Measurements from ENCODE around the gene PRPF6. TPM values are rescaled to one million over a fixed set of nuclear protein-coding genes. Genes with fewer than 3 reads are reported as not detected.

The PRPF6 gene
- total and polyA plus RNA-seq, 2 of the 13 experiments (the other 11 are each of a cell fraction or from before 2014, with no cell fraction given), result 63.7 to 101 TPM

DNA sequence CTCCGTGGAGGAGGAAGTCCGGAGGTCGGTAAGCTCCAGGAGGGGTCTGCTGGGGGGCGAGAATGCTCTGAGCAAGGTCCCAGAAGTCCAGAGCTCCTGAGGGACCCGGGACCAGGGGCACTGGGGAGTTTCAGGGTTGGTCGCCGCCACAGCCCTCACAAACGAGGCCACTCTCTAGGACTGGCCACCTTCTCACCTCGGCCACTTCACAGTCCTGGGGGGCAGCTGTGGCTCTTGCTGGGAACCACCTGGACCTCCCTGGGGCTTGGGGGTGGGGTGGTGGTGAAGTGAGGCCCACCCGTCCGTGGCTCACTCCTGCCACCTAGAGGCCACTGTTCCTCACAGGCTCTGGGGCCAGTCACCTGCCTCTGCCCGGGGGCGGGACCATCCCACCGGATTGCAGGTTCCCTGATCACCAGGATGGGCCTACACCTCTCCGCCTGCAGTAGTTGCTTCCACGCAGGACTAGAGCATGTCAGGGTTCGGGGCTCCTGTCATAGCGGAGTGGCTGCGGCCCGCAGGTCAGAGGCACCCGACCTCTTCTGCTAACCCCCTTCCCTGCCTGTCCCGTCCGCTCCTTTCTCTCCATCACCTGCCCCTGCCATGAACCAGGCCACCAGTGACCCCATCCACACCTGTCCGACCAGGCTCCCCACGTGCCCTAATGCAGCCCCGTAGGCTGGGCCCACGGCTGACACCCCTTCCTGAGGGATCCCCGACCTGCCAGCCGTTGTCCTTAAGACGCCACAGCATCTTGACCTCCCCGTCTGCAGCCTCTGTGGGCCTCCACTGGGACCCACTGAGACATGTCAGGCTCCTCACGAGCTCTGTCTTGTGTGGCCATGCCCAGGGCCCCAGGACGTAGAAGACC lies 76.9 kb downstream of the PRPF6 start (continued):
- TF ChIP-seq, protein P1, sequence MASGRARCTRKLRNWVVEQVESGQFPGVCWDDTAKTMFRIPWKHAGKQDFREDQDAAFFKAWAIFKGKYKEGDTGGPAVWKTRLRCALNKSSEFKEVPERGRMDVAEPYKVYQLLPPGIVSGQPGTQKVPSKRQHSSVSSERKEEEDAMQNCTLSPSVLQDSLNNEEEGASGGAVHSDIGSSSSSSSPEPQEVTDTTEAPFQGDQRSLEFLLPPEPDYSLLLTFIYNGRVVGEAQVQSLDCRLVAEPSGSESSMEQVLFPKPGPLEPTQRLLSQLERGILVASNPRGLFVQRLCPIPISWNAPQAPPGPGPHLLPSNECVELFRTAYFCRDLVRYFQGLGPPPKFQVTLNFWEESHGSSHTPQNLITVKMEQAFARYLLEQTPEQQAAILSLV (CRISPR knock-in tag; IDR thresholded peaks at IDR 0.05; ENCODE audit: borderline replicate concordance), result peak; percentile 10; the same call in 1 of the 2 replicates
- no peak for TF ChIP-seq RCOR2 (CRISPR knock-in tag; IDR thresholded peaks at IDR 0.05)
- no peak for TF ChIP-seq ZMAT3 (CRISPR knock-in tag; conservative IDR thresholded peaks at IDR 0.05)
- TF ChIP-seq HNF4G (IDR thresholded peaks at IDR 0.05; ENCODE audit: borderline replicate concordance, low read depth, low read length), result no peak; the same call in 1 of the 2 replicates
- no peak for TF ChIP-seq HNF4G (CRISPR knock-in tag; IDR thresholded peaks at IDR 0.05; ENCODE audit: borderline replicate concordance, low read depth)
- TF ChIP-seq SATB2 (CRISPR knock-in tag; IDR thresholded peaks at IDR 0.05), result no peak
- TF ChIP-seq, protein P2, sequence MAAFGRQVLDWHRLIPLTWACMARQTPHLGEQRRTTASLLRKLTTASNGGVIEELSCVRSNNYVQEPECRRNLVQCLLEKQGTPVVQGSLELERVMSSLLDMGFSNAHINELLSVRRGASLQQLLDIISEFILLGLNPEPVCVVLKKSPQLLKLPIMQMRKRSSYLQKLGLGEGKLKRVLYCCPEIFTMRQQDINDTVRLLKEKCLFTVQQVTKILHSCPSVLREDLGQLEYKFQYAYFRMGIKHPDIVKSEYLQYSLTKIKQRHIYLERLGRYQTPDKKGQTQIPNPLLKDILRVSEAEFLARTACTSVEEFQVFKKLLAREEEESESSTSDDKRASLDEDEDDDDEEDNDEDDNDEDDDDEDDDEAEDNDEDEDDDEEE (CRISPR knock-in tag; IDR thresholded peaks at IDR 0.05), result 0 out of 2 replicates have a peak, but pooled peaks have one; percentile 64
- TF ChIP-seq ZFP62 (CRISPR knock-in tag; IDR thresholded peaks at IDR 0.05), result no peak
- TF ChIP-seq STAT5B (CRISPR knock-in tag; IDR thresholded peaks at IDR 0.05), result 0 out of 2 replicates have a peak, but pooled peaks have one; percentile 12
- TF ChIP-seq SALL1 (CRISPR knock-in tag; IDR thresholded peaks at IDR 0.05), result peak; percentile 36; the same call in 1 of the 2 replicates
- TF ChIP-seq, protein P3, sequence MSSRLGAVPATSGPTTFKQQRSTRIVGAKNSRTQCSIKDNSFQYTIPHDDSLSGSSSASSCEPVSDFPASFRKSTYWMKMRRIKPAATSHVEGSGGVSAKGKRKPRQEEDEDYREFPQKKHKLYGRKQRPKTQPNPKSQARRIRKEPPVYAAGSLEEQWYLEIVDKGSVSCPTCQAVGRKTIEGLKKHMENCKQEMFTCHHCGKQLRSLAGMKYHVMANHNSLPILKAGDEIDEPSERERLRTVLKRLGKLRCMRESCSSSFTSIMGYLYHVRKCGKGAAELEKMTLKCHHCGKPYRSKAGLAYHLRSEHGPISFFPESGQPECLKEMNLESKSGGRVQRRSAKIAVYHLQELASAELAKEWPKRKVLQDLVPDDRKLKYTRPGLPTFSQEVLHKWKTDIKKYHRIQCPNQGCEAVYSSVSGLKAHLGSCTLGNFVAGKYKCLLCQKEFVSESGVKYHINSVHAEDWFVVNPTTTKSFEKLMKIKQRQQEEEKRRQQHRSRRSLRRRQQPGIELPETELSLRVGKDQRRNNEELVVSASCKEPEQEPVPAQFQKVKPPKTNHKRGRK (CRISPR knock-in tag; IDR thresholded peaks at IDR 0.05), result no peak
- no peak for TF ChIP-seq HNRNPH1 (optimal IDR thresholded peaks at IDR 0.05; ENCODE audit: low read depth, low read length)
- peak; percentile 66; the same call in 1 of the 2 replicates for TF ChIP-seq ZFP37 (CRISPR knock-in tag; IDR thresholded peaks at IDR 0.05; ENCODE audit: borderline replicate concordance)
- TF ChIP-seq, protein P4, sequence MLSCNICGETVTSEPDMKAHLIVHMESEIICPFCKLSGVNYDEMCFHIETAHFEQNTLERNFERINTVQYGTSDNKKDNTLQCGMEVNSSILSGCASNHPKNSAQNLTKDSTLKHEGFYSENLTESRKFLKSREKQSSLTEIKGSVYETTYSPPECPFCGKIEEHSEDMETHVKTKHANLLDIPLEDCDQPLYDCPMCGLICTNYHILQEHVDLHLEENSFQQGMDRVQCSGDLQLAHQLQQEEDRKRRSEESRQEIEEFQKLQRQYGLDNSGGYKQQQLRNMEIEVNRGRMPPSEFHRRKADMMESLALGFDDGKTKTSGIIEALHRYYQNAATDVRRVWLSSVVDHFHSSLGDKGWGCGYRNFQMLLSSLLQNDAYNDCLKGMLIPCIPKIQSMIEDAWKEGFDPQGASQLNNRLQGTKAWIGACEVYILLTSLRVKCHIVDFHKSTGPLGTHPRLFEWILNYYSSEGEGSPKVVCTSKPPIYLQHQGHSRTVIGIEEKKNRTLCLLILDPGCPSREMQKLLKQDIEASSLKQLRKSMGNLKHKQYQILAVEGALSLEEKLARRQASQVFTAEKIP (CRISPR knock-in tag; IDR thresholded peaks at IDR 0.05; ENCODE audit: borderline replicate concordance), result no peak
- peak; percentile 63; the same call in 1 of the 2 replicates for TF ChIP-seq KLF6 (CRISPR knock-in tag; IDR thresholded peaks at IDR 0.05)
- no peak for TF ChIP-seq ZNF75D (CRISPR knock-in tag; IDR thresholded peaks at IDR 0.05; ENCODE audit: borderline replicate concordance)
- 0 out of 2 replicates have a peak, but pooled peaks have one; percentile 46 for TF ChIP-seq MED13 (CRISPR knock-in tag; IDR thresholded peaks at IDR 0.05)
- peak; percentile 52; the same call in 1 of the 2 replicates for TF ChIP-seq ZNF367 (CRISPR knock-in tag; IDR thresholded peaks at IDR 0.05; ENCODE audit: borderline replicate concordance)
- TF ChIP-seq, protein P5, sequence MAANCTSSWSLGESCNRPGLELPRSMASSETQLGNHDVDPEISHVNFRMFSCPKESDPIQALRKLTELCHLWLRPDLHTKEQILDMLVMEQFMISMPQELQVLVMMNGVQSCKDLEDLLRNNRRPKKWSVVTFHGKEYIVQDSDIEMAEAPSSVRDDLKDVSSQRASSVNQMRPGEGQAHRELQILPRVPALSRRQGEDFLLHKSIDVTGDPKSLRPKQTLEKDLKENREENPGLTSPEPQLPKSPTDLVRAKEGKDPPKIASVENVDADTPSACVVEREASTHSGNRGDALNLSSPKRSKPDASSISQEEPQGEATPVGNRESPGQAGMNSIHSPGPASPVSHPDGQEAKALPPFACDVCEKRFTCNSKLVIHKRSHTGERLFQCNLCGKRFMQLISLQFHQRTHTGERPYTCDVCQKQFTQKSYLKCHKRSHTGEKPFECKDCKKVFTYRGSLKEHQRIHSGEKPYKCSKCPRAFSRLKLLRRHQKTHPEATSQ (CRISPR knock-in tag; IDR thresholded peaks at IDR 0.05; ENCODE audit: borderline replicate concordance), result no peak
- peak; percentile 67; the same call in 1 of the 2 replicates for TF ChIP-seq ZNF709 (CRISPR knock-in tag; IDR thresholded peaks at IDR 0.05)
- 0 out of 2 replicates have a peak, but pooled peaks have one; percentile 4 for TF ChIP-seq ZBTB42 (CRISPR knock-in tag; IDR thresholded peaks at IDR 0.05)
- TF ChIP-seq ZNF589 (CRISPR knock-in tag; conservative IDR thresholded peaks at IDR 0.05), result no peak

Measured in HepG2 (cell line).